Astrocyte of the cerebellum (primary cell): ENCODE results near the gene LSM4.
"Not testable (repeated sequence)": the region's sequence is repeated elsewhere in the genome, so short reads cannot be mapped to it uniquely, and the experiment has no call there.

Experiments used
- DNase-seq: peaks from one replicate; pipeline ENCODE4 v3.0.0-alpha.2; 2011; ENCODE audit warnings: low read depth
- H3K4me3 ChIP-seq: 2 replicates; pipeline ENCODE4 v1.5.1; 2011; ENCODE audit warnings: mild to moderate bottlenecking, low read depth, low read length, moderate library complexity
- CTCF ChIP-seq: IDR thresholded peaks from 2 replicates; pipeline ENCODE4 v1.5.1; 2012; ENCODE audit warnings: low read length, low read depth, moderate library complexity, mild to moderate bottlenecking; ENCODE audit errors: missing control alignments
- in situ Hi-C: cut with HindIII; loops from 2 replicates; pipeline ENCODE4 v1.10.0; 2017; ENCODE audit warnings: low sequenced_read_pairs

The LSM4 gene

DNA sequence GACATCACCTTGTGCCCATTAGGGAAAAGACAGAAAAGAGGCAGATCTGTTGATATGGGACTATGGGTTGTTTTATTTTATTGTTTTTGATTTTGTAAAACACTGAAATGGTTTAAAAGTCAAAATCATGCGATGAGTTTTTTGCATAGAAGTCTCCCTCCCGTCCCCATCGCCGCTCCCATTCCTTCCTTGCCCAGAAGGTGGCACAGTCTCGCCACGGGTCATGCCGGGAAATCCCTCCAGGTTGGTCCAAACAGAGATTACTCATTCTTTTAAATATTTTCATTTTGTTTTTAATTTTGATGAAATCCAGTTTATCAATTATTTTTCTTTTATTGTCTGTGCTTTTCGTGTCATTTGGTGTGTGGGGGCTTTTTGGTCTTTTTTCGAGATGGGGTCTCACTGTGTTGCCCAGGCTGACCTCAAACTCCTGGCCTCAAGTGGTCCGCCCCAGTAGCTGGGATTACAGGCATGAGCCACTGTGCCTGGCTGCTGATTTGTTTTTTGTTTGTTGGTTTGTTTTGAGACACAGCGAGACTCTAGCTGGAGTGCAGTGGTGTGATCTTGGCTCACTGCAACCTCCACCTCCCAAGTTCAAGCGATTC lies 26.8 kb upstream of the LSM4 start:
- peak; percentile 92 for TF ChIP-seq CTCF
- in situ Hi-C loops, result no loop called here
- DNase-seq, result peak; percentile 24
- no peak overlapping the region for H3K4me3 ChIP-seq

- DNase-seq, in situ Hi-C loops, H3K4me3 ChIP-seq: not testable (repeated sequence)
Observed at GRCh38 chr19:18348818-18349339, 26.0 kb upstream of the LSM4 start.

DNA sequence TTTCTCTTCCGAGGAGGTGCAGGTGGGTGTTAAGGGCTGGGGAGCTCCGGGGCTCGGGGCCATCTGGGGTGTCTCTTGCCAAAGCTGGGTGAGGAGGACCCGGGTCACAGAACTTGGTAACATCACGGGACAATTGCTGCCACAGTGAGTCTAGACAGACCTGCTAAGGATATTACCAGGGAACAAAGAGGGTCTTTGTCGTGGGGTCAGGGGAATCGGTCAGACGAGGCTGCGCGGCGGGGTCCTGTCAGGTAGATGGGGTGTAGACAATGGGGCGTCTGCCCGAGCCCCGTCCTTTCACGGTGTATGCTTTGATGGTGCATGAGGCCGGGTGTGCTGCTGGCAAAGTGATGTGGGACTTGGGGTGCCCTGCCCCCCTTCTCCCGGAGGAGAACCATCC lies 25.3 kb upstream of the LSM4 start:
- in situ Hi-C loops, result no loop called here
- DNase-seq, result no peak
- H3K4me3 ChIP-seq, result no peak overlapping the region
- TF ChIP-seq CTCF, result no peak

DNA sequence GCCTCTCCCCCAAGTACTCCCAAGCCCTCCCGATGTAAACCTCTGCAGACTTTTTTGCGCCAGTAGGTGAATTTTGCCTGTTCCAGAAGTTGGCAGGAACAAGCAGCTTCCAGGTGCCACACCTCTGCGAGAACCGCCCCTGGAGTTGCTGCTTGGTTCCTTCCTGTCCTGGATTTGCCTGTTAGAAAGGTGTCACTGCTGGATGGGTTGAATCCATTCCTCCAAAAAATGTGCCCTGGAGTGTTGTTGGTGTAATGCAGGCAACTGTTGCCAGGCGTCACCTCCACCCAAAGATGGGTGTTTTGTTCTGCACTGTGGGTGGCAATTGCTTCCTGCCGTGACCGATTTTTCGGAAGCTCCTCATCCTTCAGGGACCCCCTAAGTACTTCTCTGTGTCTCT lies 23.2 kb upstream of the LSM4 start:
- no peak overlapping the region for H3K4me3 ChIP-seq
- no peak for DNase-seq
- in situ Hi-C loops, result no loop called here
- TF ChIP-seq CTCF, result no peak

DNA sequence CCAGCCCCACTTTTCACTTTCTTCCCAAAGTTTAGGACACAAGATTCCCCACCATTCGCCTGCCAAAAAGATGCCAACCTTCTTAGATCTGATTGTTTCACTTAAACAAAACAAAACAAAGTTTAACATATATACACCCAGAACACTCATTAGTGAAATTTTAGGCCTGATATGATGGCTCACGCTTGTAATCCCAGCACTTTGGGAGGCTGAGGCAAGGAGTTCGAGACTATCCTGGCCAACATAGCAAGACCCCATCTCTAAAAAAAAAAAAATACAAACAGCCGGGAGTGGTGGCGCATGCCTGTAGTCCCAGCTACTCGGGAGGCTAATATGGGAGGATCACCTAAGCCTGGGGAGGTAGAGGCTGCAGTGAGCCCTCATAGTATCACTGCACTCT lies 22.4 kb upstream of the LSM4 start:
- H3K4me3 ChIP-seq, result no peak overlapping the region
- DNase-seq, result no peak
- in situ Hi-C loops, result no loop called here
- no peak for TF ChIP-seq CTCF

GRCh38 chr19:18344582-18344950 lies 21.7 kb upstream of the LSM4 start:
- no peak overlapping the region for H3K4me3 ChIP-seq
- no peak for DNase-seq
- no peak for TF ChIP-seq CTCF
- in situ Hi-C loops, result no loop called here

GRCh38 chr19:18342090-18342632 lies 19.3 kb upstream of the LSM4 start:
- no peak for DNase-seq
- no peak overlapping the region for H3K4me3 ChIP-seq
- no peak for TF ChIP-seq CTCF
- in situ Hi-C loops, result no loop called here
